ENCODE data around the gene EDNRA.

The EDNRA gene

DNA sequence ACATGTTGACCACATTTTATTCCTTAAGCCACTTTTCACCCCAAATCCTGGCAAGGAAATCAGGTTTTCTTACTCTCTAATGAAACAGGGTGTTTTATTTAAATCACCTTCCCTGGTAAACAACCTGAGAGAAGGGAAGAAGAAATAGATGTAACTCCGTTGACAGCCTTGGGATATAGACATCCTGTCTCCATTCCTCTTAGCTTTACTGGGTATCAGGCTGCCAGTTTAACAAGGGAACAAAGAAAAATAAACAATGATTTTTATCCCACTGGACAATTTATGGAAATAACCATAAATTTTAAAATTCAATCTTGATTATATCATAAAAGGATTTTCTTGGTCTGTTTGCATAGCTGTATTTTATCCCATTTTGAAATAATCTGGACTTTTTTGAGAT, 49.2 kb downstream of the EDNRA start:
- Histone ChIP-seq H3K4me3 (no peak overlapping the region), H3K36me3 (no peaks in the 10 kb centered on the region), H3K27ac (no peak overlapping the region), H3K27me3 (no peaks in the 10 kb centered on the region), H3K9me3 (no peaks in the 10 kb centered on the region), H3K4me1 (peaks cover 0 to 40% (median 3%) of the 10 kb centered on the region in 4 donors)
- no peak for DNase-seq
- intact Hi-C loops (cut with DNase I; ENCODE audit: low total_unique reads), result no loop called here
- no peak for TF ChIP-seq CTCF (IDR thresholded peaks at IDR 0.05)

DNA sequence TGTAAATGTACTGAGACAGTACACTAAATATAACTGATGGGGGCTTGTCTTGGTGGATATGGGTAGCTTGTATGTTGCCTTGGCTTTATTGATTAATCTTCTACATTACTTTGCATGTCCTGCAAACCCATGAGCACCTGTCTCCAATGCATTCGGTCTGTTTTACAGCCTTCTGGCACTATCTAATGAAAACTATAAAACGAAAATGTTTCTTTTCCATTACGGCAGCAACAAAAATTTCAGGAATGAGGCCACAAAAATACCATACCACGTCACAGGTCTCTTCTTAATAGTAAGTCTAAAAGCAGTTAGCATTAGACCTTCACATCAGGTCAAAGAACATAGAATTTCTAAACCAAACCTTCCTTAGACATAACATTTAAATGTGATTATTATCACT, 49.8 kb downstream of the EDNRA start:
- Histone ChIP-seq H3K36me3 (no peaks in the 10 kb centered on the region), H3K27me3 (no peaks in the 10 kb centered on the region), H3K27ac (no peak overlapping the region), H3K9me3 (no peaks in the 10 kb centered on the region), H3K4me3 (no peak overlapping the region), H3K4me1 (peaks cover 0 to 35% (median 3%) of the 10 kb centered on the region in 4 donors)
- intact Hi-C loops (cut with DNase I; ENCODE audit: low total_unique reads), result no loop called here
- no peak for TF ChIP-seq CTCF (IDR thresholded peaks at IDR 0.05)
- DNase-seq, result no peak

GRCh38 chr4:147532896-147533295, 52.0 kb downstream of the EDNRA start:
- TF ChIP-seq CTCF (IDR thresholded peaks at IDR 0.05), result no peak
- intact Hi-C loops (cut with DNase I; ENCODE audit: low total_unique reads), result no loop called here
- H3K4me1 ChIP-seq, result peaks cover 0 to 25% (median 3%) of the 10 kb centered on the region in 4 donors
- DNase-seq, result no peak
- no peak overlapping the region for H3K27ac ChIP-seq
- no peaks in the 10 kb centered on the region for H3K9me3 ChIP-seq
- no peak overlapping the region for H3K4me3 ChIP-seq
- H3K27me3 ChIP-seq, result no peaks in the 10 kb centered on the region
- H3K36me3 ChIP-seq, result no peaks in the 10 kb centered on the region

GRCh38 chr4:147533331-147533730, 52.4 kb downstream of the EDNRA start:
- Histone ChIP-seq H3K27ac (no peak overlapping the region), H3K9me3 (no peaks in the 10 kb centered on the region), H3K27me3 (no peaks in the 10 kb centered on the region), H3K4me3 (no peak overlapping the region), H3K36me3 (no peaks in the 10 kb centered on the region), H3K4me1 (peaks cover 0 to 25% (median 3%) of the 10 kb centered on the region in 4 donors)
- intact Hi-C loops (cut with DNase I; ENCODE audit: low total_unique reads), result no loop called here
- no peak for TF ChIP-seq CTCF (IDR thresholded peaks at IDR 0.05)
- no peak for DNase-seq

GRCh38 chr4:147535124-147535523, 54.2 kb downstream of the EDNRA start:
- Histone ChIP-seq H3K9me3 (no peaks in the 10 kb centered on the region), H3K27me3 (no peaks in the 10 kb centered on the region), H3K27ac (no peak overlapping the region), H3K4me1 (peaks cover 0 to 23% (median 3%) of the 10 kb centered on the region in 4 donors), H3K4me3 (no peak overlapping the region), H3K36me3 (no peaks in the 10 kb centered on the region)
- intact Hi-C loops (cut with DNase I; ENCODE audit: low total_unique reads), result no loop called here
- no peak for TF ChIP-seq CTCF (IDR thresholded peaks at IDR 0.05)
- no peak for DNase-seq

GRCh38 chr4:147538711-147539110, 57.8 kb downstream of the EDNRA start:
- TF ChIP-seq CTCF (IDR thresholded peaks at IDR 0.05), result no peak
- intact Hi-C loops (cut with DNase I; ENCODE audit: low total_unique reads), result no loop called here
- Histone ChIP-seq H3K4me1 (peaks cover 0 to 25% (median 8%) of the 10 kb centered on the region in 4 donors), H3K27me3 (no peaks in the 10 kb centered on the region), H3K4me3 (no peak overlapping the region), H3K36me3 (no peaks in the 10 kb centered on the region), H3K9me3 (no peaks in the 10 kb centered on the region), H3K27ac (no peak overlapping the region)
- DNase-seq, result no peak

Measured in tibial artery (tissue), 4 donors.